IPS-11a (cell line): ENCODE measurements around the gene TMPRSS5.
"Not testable (repeated sequence)": the region's sequence is repeated elsewhere in the genome, so short reads cannot be mapped to it uniquely, and the experiment has no call there.

ENCODE experiments used
- H3K4me3 ChIP-seq: one replicate; pipeline ENCODE4 v1.5.1; 2013; ENCODE audit warnings: low read depth, low read length, control low read depth

Gene TMPRSS5

DNA sequence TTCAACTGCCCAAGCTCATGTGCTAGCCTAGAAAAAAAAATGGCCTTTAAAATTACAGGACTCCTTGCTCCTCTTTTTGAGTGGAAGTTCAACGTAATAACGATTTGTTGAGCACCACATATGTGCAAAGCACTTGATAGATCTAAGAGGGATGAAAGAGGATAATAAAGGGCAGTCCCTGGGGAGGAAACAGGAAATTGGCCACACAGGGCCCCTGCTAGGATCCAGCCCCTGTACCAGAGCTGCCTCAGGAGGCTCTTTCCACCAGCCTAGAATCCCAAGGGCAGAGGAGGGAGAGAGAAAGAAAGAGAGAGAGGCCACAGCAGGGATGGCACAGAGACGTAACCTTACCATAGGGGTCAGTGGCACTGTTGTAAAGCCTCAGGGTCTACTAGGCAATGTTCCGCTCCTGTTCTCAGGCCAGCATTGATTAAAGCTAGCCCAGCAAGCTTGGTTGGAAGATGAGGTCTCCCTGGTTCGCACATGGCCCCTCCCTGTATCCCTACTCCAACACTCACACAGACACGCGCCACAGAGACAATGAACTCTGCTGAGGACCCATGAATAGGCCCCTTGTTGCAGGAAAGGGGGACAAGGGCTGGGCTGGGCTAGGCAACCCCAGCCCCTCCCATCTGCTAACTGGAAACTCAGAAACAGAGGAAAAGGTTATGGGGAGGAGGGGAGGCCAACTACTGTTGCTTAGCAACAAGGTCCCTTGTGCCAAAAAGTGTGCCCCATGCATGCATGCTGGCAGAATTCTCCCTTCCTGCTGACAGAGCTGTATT, at the start of gene TMPRSS5:
Gene TMPRSS5, minus strand, starts transcription at position 438 of the 785 bp plus-strand sequence. Its CDS starts 84 bp downstream, at position 354.
- no peak within 1 kb of the TSS for H3K4me3 ChIP-seq

DNA sequence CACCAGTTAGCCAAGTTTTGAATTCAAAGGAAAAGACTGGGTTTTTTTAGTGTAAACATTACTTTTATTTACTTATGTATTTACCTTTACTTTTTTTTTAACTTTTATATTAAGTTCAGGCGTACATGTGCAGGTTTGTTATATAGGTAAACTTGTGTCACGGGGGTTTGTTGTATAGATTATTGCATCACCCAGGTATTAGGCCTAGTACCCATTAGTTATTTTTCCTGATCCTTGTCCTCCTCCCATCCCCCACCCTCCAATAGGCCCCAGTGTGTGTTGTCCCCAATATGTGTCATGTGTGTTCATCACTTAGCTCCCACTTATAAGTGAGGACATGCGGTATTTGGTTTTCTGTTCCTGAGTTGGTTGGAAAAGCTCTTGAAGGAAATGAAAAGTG, 46.8 kb upstream of the TMPRSS5 start:
- no peak overlapping the region for H3K4me3 ChIP-seq

DNA sequence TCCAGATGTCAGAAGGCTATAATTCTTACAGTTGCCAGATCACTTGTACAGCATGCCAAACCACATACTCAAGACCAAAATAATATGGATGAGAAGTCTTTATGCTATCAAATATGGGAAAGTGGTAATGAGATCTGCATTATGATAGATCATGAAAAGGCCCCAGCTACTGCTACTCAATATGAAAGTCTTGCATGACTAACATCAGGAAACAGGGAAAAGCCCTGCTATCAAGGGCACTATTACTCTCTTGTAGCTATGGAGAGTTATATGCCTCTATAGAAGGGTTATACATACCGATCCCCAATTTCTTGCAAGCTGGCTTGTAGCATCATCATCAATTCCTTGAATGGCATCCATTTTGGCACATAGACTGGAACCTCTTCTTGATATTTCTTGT, 30.2 kb upstream of the TMPRSS5 start:
- H3K4me3 ChIP-seq = no peak overlapping the region

DNA sequence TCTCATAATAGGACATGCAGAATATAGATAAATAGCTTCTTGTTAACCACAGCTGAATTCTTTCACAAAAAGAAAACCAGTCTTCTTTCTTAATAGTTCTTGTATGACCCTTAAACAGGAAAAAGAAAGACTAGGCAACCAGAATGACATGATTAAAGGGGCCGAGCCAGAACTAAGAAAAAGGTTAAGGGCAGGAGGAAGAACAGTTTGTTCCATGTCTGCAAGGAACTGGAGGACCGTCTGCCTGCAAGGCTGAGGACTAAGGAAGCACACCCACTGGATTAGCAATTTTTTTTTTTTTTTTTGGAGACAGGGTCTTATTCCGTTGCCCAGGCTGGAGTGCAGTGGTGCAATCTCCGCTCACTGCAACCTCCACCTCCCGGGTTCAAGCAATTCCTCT, 26.0 kb upstream of the TMPRSS5 start:
- no peak overlapping the region for H3K4me3 ChIP-seq

DNA sequence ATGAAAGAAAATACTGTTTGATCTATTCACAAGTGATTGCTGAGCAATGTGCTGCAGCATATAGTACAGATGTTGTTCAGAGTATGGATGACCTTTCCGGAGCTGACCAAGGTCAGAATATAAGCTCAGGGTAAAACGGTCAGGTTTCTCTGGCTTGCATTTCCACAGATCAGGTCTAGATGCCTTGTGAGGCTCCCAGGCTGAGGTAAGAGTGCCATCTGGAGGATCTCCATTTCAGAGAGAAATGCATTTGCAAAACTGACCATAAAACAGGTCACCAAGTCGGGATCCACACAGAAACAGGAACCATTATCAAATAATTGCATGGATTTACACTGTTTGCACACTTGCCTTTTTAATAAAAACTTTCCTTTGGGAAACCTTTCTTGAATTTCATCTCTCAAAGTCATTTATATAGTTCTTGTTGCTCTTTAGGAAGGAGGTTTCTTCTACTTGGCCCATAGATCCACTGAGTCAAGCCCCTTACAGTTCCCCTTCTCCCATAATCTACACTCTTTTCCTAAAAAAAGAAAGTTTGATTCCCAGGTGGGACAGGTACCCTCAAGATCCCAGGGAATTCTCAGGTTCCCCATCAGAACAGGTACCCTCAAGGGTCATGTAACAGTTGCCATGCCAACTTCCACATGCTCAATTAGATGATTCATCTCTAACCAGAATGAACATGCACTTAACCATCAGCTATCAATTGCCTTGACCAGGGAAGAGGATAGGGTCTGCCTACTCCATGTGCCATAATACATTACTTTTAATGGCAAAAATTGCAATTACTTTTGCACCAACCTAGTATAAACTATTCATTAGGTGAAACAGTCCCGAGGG, 25.0 kb upstream of the TMPRSS5 start:
- no peak overlapping the region for H3K4me3 ChIP-seq

DNA sequence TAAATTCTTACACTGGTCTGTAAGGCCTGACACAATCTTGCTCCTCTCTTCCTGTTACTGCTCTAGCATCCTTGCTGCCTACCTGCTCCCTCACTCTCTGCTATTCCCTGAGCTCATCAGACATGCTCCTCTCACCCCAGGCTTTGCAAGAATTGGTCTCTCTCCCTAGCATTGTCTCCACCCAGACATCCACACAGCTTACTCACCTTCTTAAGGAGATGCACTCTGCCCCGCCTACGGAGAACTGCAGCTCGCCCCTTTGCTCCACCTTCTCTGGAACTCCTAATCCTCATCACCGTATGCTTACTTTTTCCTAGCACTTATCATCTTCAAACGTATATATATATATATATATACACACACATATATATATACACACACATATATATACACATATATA, 23.3 kb upstream of the TMPRSS5 start:
- H3K4me3 ChIP-seq = no peak overlapping the region

DNA sequence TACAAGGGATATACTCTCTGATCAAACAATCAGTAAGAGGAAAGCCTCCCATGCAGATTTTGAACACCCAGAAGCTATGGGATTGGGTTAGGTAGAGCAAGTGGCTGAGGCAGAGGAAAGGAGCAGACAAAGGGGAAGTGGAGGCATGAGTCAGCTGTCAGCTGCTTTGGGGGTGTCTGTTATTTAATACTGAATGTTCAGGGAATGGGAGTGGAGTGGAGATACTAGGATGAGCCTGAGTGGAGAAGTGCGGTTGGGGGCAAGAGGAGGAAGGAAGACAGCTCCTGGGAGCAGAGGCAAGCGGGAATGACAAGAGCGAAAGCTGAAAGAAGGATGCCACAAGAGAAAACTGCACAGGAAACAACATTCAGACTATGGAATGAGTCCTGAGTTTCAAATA, 22.7 kb upstream of the TMPRSS5 start:
- no peak overlapping the region for H3K4me3 ChIP-seq

DNA sequence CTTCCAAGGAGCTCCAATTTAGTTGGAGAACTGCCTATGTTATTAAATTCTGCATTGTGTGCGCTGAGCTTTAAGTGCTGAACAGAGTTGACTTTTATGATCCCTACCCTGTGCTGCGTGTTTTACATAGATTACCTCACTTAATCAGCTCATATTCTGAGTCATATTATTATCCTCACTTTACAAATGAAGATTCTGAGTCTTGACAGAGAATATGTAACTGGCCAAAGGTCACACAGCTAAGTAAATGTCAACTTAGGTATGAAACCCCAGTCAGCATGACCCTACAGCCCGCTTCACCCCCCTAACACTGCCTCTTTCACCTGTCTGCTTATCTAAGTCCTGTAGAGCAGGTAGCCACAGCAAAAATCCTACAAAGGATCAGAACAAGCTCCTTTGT, 19.8 kb upstream of the TMPRSS5 start:
- H3K4me3 ChIP-seq = no peak overlapping the region

DNA sequence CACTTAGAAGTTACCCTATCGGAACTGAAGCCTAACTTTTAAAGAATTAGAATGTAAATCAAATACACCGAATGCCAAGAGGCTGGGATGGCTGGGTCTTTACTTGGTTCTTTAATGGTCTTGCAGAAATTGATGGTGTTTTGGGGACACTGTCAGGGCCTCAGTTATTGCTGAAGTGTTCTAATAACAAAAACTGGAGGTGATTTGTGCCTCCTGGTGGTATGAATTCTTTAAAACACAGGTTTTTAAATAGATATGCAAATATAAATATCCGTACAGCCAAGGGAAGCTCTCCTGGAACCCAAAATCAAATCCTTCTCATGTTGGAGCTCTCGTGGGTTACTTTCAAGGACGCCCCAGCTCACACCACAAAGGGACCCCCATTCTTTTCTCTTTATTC, 19.3 kb upstream of the TMPRSS5 start:
- H3K4me3 ChIP-seq = no peak overlapping the region

DNA sequence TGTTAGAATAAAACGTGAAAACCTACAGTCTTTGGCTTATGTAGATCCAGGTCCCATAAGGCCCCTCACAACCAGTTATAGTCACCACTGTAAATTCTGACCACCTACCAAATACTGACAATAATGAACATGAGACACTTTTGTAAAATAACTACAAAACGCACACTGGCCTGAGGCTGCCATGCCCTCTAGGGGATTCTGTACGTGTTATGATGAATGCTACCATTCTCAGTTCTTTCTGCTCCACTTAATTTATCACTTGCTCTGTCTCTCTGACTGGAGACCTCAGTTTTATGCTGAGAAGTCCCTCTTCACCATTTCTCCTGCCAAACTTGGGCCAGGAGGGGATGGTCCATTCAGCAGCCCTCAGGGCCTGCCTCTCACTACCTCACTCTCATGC, 18.7 kb upstream of the TMPRSS5 start:
- H3K4me3 ChIP-seq = no peak overlapping the region

DNA sequence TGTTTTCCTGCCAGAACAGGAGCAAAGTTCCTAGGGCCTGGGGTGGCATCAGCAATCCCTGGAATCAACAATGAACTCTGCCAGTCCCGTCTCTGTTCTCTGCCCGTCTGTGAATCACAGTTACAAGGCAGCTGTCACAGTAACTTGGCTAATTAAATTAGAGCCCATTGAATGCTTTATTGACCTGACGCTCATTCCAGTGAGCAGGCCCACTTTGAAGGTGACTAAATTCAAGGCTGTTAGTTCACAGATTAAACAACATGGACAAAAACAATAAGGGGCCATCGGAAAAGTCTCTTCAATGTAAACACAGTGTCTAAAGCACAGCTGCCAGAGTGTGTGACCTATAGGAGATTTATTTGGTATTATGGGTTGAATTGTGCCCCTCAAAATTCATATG, 17.7 kb upstream of the TMPRSS5 start:
- no peak overlapping the region for H3K4me3 ChIP-seq

DNA sequence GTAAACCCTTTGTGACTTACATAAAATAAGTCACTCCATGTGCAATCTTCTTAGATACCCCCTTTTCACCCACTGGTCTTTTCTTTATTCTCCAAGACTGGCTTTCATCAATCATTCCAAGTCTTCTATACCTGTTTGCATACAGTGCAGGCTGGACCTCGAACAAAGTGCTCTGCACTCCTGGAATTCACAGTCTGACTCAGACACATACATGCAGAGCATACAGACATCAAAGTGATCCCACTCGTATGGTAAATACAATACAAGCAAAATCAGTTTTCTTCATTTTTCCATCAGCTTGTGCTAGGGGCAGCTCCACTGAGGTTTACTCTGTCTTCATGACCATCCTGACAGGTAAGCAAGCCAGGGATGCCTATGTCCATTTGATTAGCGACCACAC, 16.8 kb upstream of the TMPRSS5 start:
- H3K4me3 ChIP-seq = no peak overlapping the region

DNA sequence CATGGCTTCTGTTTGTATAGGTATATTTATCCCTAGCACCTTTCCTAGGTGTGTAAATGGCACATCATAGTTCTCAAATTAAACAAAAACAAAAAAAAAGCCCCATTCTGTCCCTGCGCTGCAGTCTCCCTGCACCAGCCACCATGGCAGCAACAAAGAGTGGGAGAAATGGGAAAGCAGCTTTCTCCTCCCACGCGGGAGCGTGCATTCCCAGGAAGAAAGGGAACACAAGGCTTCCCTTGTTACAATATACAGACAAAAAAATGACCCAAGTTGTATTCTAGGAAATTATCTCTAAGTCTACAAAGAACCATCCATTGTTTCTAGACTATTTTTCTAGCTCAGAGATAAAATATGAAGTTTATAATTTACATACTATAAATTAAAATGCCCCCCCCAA, 16.1 kb upstream of the TMPRSS5 start:
- H3K4me3 ChIP-seq = no peak overlapping the region

DNA sequence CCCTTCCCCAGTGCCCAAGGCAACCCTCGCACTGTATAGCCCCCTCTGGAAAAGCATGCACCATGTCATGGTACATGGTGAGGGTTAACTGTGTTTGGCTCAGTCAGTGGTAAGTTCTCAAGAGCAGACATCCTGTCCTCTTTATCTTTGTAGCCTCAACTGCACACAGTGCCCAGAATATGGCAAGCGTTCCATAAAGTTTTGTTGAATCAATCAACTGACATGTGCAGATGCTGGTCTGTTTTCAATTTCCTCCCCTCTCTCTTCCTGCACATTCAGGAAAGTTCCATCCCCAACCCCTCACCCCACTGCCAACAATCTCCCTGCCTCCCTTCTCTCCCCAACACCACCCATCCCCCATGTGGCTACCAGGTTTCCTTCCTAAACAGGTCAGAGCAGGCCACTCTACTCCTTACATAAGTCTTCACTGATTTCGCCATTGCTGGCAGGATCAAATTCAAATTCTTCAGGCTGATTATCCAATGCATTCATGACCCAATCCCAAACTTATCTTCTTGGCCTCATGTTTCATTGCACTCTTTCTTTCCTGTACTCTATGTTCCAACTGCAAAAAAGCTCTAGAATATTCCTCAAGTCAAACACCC, 15.5 kb upstream of the TMPRSS5 start:
- H3K4me3 ChIP-seq = no peak overlapping the region

DNA sequence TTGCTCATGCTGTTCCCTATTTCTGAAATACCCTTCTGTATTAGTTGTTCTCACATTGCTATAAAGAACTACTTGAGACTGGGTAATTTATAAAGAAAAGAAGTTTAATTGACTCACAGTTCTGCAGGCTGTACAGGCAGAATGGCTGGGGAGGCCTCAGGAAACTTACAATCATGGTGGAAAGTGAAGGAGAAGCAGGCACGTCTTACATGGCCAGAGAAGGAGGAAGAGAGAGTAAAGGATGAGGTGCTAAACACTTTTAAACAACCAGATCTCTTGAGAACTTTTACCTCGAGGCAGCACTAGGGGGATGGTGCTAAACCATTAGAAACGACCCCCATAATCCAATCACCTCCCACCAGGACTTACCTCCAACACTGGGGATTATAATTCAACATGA, 14.4 kb upstream of the TMPRSS5 start:
- not testable (repeated sequence) for H3K4me3 ChIP-seq

DNA sequence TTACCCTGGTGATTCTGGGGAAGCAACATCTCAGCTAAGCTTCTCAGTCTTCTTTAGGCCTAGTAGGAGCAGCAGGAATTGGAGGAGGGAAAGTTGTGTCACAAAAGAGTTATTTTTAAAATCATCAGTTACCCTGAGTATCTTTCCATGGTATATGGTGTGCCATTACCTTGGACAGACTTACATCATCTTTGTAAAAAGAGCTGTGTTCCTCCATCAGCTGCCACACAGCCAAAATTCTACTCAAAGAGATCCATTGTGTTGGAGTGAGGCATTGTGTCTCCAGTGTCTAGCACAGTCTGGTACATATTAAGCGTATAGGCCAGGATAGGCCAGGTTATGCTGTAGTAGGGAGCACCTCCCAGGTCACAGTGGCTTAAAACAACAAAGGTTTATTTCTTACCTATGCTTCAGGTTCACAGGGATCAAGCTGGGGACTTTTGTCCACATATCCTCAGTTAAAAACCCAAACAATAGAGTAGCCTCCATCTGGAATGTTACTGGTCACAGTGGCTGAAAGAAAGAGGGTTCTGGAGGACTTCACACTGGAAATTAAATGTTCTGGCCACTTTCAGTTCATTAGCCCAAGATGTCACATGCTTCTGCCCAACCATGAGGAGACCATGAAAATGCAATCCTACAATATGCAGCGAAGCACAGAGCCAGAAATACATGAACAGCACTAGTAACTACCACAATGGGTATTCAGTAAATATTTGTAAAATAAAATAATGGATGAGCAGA, 9.9 kb upstream of the TMPRSS5 start:
- no peak overlapping the region for H3K4me3 ChIP-seq

DNA sequence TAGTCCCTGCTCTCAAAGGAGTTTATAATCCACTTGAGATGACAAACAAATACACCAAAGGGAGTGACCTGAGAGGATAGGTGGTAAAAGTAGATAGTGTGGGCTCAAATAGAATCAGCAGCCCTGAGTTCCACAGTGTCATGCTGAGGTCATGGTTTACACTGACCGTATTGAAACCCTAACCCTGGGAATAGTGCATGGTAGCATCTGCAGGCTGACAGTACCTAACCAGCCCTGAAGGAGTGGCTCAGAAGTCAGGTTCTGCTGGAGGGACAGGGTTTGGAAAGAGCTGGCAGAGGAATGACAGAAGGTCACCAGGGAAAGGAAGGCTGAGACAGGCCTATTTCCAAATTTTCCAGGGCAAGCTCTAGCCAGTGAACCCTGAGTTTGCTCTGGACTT, 9.2 kb upstream of the TMPRSS5 start:
- H3K4me3 ChIP-seq = no peak overlapping the region

DNA sequence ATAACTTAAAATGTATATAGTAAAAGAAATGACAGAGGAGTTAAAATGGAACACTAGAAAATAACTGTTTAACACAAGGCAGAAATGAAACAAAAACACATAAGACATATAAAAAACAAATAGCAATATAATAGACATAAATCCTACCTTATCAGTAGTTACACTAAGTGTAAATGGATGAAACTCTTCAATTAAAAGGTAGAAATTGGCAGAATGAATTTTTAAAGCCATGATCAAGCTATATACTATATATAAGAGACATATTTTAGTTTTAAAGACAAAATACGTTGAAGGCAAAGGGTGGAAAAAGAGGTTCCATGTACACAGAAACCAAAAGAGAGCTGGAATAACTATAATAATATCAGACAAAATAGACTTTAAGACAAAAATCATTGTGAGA, 4.9 kb upstream of the TMPRSS5 start:
- H3K4me3 ChIP-seq = no peak overlapping the region

DNA sequence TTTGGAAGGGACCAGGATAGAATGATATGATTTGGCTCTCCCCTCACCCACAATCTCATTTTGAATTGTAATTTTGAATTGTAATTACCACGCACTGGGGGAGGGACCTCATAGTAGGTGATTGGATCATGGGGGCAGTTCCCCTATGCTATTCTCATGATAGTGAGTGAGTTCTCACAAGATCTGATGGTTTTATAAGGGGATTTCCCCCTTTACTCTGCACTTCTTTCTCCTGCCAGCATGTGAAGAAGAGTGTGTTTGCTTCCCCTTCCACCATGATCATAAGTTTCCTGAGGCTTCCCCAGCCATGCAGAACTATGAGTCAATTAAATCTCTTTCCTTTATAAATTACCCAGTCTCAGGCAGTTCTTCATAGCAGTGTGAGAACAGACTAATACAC, 2.6 kb downstream of the TMPRSS5 start:
- H3K4me3 ChIP-seq = not testable (repeated sequence)

DNA sequence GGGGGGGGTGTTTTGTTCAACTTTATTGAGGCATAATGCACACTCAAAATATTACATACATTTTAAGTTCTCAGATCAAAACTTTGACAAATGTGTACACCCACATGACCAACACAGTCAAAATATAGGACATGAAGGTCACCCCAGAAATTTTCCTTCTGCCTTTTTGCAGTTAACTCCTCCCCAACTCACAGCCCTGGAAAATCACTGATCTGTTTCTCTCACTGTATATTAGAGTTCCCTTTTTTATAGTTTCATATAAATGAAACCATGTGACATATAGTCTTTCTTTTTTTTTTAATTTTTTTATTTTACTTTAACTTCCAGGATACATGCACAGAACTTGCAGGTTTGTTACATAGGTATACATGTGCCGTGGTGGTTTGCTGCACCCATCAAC, 4.6 kb downstream of the TMPRSS5 start:
- no peak overlapping the region for H3K4me3 ChIP-seq

DNA sequence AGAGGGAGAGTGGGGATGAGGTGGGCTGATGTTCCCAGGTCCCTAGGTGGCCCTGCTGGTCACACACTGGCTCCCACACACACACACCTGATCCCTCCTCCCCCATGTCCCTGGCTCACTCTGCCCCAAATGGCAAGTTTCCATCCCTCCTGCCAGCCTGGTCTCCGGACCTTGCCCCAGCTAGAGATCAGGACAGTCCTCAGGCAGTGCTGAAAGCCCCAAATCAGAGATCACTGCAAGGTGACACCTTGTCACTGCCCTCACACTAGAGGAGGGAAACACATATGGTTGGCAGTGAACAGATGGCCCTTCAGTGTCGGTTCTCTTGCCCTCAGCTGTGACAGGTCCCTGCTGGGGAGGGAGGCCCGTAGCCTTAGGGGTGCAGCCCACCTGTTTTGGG, 7.6 kb downstream of the TMPRSS5 start:
- no peak overlapping the region for H3K4me3 ChIP-seq
